ENCODE results near the gene PRR12. TPM values are rescaled to one million over a fixed set of nuclear protein-coding genes. Genes with fewer than 3 reads are reported as not detected.

The PRR12 gene
- total RNA-seq, 1 experiment from 2014 or later, result 8.7 TPM

DNA sequence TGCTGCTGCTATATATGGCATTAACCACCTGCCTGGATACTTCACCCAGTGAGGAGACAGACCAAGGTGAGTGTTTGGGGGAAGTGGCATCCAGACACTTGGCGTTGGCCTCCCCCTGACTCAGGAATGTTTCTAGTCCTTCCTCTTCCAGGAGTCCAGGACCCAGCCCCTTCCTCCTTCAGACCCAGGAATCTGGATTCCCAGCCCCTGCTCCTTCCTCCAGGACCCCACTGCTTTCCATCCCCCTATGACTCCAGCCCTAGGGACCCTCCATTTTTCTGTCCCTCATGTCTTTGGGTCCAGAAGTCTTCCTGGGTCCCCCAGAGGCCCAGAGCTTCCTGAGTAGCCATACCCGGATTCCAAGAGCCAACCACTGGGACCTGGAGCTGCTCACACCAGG, 7.7 kb upstream of the PRR12 start:
- H3K4me2 ChIP-seq (ENCODE audit: low read depth, low read length, poor library complexity, severe bottlenecking), result no peak overlapping the region
- H3K9me3 ChIP-seq (ENCODE audit: low read length), result no peaks in the 10 kb centered on the region
- no peak overlapping the region for H3K9ac ChIP-seq (ENCODE audit: low read length)
- H3K79me2 ChIP-seq (ENCODE audit: low read length), result peaks cover 19% of the 10 kb centered on the region
- H4K20me1 ChIP-seq (ENCODE audit: insufficient read depth, low read depth, low read length), result no peaks in the 10 kb centered on the region
- DNase-seq, result no peak
- H3K9me2 ChIP-seq (replicated peaks; ENCODE audit: insufficient read depth, low read length), result no peaks in the 10 kb centered on the region
- no peak overlapping the region for H3K4me3 ChIP-seq (ENCODE audit: low read length)
- H2AFZ ChIP-seq (ENCODE audit: low read length), result peak overlapping the region; percentile 14; the same call in 1 of the 2 replicates
- H3K4me1 ChIP-seq (ENCODE audit: low read length), result peaks cover 20% of the 10 kb centered on the region
- H3K27me3 ChIP-seq (ENCODE audit: low read length), result no peaks in the 10 kb centered on the region
- H3K27ac ChIP-seq (ENCODE audit: low read length), result no peak overlapping the region
- H3K36me3 ChIP-seq (ENCODE audit: insufficient read depth, low read length), result no peaks in the 10 kb centered on the region

DNA sequence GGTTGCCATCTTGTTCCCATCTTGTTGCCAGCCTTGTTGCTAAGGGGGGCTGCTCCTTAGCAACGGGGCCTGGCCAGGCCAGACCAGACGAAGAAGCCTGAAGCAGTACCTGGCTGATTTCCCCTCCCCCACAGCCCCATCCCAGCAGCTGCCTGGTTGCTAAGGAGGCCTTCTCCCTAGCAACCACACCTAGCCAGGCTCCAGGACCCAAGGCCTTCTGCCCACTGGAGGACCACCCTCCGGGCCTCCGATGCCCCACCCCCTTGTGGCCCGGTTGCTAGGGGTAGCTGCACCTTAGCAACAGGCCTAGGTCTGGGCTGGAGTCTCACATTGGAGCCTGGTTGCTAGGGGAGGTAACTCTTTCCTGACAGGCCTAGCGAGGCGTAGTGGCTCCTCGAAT, 6.0 kb upstream of the PRR12 start:
- Histone ChIP-seq H3K9ac (ENCODE audit: low read length) (no peak overlapping the region), H3K9me2 (replicated peaks; ENCODE audit: insufficient read depth, low read length) (no peaks in the 10 kb centered on the region), H3K4me1 (ENCODE audit: low read length) (peaks cover 10% of the 10 kb centered on the region), H3K27me3 (ENCODE audit: low read length) (no peaks in the 10 kb centered on the region), H3K36me3 (ENCODE audit: insufficient read depth, low read length) (no peaks in the 10 kb centered on the region), H2AFZ (ENCODE audit: low read length) (no peak overlapping the region), H3K4me2 (ENCODE audit: low read depth, low read length, poor library complexity, severe bottlenecking) (no peak overlapping the region), H3K4me3 (ENCODE audit: low read length) (no peak overlapping the region), H3K79me2 (ENCODE audit: low read length) (peaks cover 2% of the 10 kb centered on the region), H3K27ac (ENCODE audit: low read length) (no peak overlapping the region), H3K9me3 (ENCODE audit: low read length) (no peaks in the 10 kb centered on the region), H4K20me1 (ENCODE audit: insufficient read depth, low read depth, low read length) (no peaks in the 10 kb centered on the region)
- DNase-seq, result no peak

DNA sequence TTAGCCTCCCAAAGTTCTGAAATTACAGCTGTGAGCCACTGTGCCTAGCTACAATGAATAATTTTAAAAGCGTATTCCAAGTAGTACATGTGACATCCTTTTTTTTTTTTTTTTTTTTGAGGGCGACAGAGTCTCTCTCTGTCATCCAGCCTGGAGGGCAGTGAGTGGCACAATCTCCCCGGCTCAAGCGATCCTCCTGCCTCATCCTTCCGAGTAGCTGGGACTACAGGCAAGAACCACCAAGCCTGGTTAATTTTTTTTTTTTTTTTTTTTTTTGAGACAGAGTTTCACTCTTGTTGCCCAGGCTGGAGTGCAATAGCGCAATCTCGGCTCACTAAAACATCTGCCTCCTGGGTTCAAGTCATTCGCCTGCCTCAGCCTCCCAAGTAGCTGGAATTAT, 3.8 kb upstream of the PRR12 start:
- no peak for DNase-seq
- Histone ChIP-seq H3K36me3 (ENCODE audit: insufficient read depth, low read length) (no peaks in the 10 kb centered on the region), H3K4me1 (ENCODE audit: low read length) (peaks cover 6% of the 10 kb centered on the region), H3K9me2 (replicated peaks; ENCODE audit: insufficient read depth, low read length) (no peaks in the 10 kb centered on the region), H3K79me2 (ENCODE audit: low read length) (peaks cover 7% of the 10 kb centered on the region), H3K27me3 (ENCODE audit: low read length) (no peaks in the 10 kb centered on the region), H2AFZ (ENCODE audit: low read length) (no peak overlapping the region), H3K4me3 (ENCODE audit: low read length) (no peak overlapping the region), H3K9me3 (ENCODE audit: low read length) (no peaks in the 10 kb centered on the region), H4K20me1 (ENCODE audit: insufficient read depth, low read depth, low read length) (peaks cover 1% of the 10 kb centered on the region), H3K4me2 (ENCODE audit: low read depth, low read length, poor library complexity, severe bottlenecking) (no peak overlapping the region), H3K9ac (ENCODE audit: low read length) (no peak overlapping the region), H3K27ac (ENCODE audit: low read length) (no peak overlapping the region)

DNA sequence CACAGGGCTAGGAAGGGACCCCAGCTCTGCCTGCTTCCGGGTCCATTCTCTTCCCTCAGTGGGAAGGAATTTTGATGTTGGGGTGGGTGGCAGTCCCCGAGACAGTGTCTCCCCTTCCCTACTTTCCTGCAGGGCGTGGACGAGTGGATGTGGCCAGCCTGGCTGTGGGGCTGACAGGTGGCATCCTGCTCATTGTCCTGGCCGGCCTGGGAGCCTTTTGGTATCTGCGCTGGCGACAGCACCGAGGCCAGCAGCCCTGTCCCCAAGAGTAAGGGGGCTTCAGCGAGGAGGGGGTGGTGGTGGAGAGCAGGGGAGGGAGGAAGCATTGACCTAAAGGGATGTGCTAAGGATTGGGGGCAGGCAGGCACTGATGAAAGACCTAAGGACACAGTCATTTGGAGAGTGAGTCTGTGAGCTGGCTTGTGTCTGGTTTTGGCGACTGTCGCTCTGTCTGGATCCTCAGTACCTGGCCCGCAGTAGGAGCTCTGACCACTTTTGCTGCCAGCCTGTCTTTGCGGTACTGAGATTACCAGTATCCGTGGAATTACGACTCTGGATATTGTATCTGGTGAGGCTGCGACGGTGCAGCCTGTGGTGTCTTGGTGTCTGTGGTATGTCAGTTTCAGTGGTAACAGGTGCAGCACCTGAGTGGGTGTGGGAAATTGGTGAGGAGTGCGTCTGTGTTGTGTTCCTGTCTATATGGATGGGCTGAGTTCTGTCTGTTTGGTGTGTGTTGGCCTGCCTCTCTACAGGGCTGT, 2.4 kb upstream of the PRR12 start:
- Histone ChIP-seq H3K9me2 (replicated peaks; ENCODE audit: insufficient read depth, low read length) (no peaks in the 10 kb centered on the region), H3K4me3 (ENCODE audit: low read length) (no peak overlapping the region), H3K27me3 (ENCODE audit: low read length) (no peaks in the 10 kb centered on the region), H3K9ac (ENCODE audit: low read length) (no peak overlapping the region), H3K36me3 (ENCODE audit: insufficient read depth, low read length) (peaks cover under 1% of the 10 kb centered on the region; the same call in 1 of the 2 replicates), H3K27ac (ENCODE audit: low read length) (no peak overlapping the region), H3K79me2 (ENCODE audit: low read length) (peaks cover 13% of the 10 kb centered on the region), H3K4me1 (ENCODE audit: low read length) (peaks cover 17% of the 10 kb centered on the region), H3K4me2 (ENCODE audit: low read depth, low read length, poor library complexity, severe bottlenecking) (no peak overlapping the region), H4K20me1 (ENCODE audit: insufficient read depth, low read depth, low read length) (peaks cover 8% of the 10 kb centered on the region), H3K9me3 (ENCODE audit: low read length) (no peaks in the 10 kb centered on the region), H2AFZ (ENCODE audit: low read length) (no peak overlapping the region)
- DNase-seq, result no peak

DNA sequence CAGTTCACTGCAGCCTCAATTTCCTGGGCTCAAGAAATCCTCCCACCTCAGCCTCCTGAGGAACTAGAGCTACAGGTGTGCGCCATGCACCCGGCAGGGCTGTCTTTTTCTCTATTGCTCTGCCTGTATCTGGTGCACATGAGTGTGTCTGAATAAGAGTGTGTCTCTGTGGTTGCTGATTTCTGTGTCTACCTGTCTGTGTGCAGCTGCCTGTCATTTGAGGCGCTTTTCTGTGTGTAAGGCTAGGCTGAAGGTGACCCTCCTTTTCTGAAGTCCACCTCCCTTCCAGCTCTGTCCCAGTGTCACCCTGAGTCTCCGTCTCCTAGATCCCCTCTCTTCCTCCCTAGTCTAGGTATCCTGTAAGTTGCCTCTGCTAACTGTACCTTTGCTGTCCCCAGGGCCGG, 1.5 kb upstream of the PRR12 start:
- H3K9me3 ChIP-seq (ENCODE audit: low read length), result no peaks in the 10 kb centered on the region
- H3K9me2 ChIP-seq (replicated peaks; ENCODE audit: insufficient read depth, low read length), result no peaks in the 10 kb centered on the region
- peaks cover 23% of the 10 kb centered on the region for H3K79me2 ChIP-seq (ENCODE audit: low read length)
- H3K27ac ChIP-seq (ENCODE audit: low read length), result no peak overlapping the region
- peaks cover 10% of the 10 kb centered on the region; the same call in 1 of the 2 replicates for H3K36me3 ChIP-seq (ENCODE audit: insufficient read depth, low read length)
- H3K9ac ChIP-seq (ENCODE audit: low read length), result no peak overlapping the region
- H3K4me1 ChIP-seq (ENCODE audit: low read length), result peaks cover 23% of the 10 kb centered on the region
- H3K4me2 ChIP-seq (ENCODE audit: low read depth, low read length, poor library complexity, severe bottlenecking), result no peak overlapping the region
- no peaks in the 10 kb centered on the region for H3K27me3 ChIP-seq (ENCODE audit: low read length)
- H3K4me3 ChIP-seq (ENCODE audit: low read length), result no peak overlapping the region
- no peak overlapping the region for H2AFZ ChIP-seq (ENCODE audit: low read length)
- peaks cover 17% of the 10 kb centered on the region for H4K20me1 ChIP-seq (ENCODE audit: insufficient read depth, low read depth, low read length)
- no peak for DNase-seq

DNA sequence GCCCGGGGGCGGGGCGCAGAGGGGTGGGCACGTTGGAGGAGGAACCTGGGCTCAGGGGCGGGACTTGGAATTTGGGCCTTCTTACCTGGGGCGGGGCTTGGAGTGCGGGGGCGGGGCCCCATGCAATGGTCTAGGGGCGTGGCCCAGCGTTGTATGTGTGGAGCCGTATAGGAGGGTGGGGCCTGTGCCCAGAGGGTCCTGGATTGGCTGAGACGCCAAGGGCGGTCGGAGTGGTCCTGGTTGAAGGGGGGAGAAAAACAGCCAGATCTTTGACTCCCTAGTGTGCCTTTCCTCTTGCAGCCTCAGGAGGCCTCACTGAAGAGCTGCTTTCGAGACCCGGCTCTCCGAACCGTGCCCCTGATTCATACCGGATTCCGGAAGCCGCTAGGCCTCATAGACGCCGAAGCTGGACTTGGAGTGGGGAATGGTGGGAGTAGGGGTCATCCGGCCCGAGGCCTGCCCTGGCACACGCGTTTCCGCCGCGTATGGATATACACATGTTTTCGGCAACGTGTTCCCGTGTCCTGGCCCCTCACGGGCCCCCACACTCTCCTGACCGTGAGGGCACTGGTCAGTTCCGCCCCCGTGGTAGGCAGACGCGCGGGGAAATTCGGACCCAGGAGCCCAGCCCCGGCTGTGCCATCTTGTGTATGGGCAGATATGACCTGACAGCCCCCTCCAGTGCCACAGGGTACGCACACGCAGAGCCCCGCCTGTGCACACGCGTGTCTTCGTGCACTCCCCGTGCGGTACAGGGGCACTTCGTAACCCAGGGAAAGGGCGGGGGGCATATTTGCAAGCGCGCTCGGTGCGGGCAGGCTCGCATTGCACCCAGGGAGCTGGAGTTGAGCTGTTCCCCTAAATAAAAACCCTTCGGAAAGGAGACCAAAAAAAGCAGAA, 661 bp upstream of the PRR12 start:
- Histone ChIP-seq H3K4me3 (ENCODE audit: low read length) (peak overlapping the region; percentile 79), H3K9me3 (ENCODE audit: low read length) (no peaks in the 10 kb centered on the region), H2AFZ (ENCODE audit: low read length) (no peak overlapping the region)

DNA sequence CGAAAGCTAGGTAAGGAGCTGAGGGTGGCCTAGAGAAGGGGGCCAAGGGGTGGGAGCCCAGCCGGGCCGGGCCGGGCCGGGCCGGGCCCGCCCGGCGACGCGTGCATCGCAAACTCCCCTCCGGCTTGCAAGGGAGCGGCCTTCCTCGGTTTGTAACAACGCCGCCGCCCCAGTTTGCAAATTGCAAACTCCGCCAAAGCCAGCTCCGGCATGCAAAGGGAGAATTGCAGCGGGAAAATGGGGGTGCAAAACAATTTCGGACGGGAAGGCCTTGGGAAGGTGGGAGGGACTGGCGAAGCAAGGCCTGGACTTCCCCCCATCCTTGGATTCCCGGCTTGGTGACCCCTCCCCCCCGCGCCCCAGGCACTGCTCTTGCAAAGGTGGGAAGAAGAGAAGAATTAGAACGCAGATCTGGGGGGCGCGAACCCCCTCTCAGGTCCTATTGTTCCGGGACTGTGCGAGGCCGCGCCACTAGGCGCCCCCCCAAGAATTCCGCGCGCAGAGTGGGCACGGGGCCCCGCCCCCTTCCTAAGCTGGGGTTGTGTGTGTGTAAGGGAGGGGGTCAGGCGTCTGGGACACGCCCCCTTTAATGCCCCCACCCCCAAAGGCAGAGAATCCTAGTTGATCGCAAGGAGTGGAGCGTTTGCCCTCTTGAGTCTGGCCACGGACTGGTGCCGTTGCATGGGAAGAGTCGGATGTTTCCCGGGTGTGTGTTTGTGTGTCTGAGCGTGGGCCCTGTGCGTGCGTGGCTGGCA, 926 bp downstream of the PRR12 start:
- DNase-seq, result peak; percentile 86
- Histone ChIP-seq H3K27ac (ENCODE audit: low read length) (peak overlapping the region; percentile 92), H3K27me3 (ENCODE audit: low read length) (no peaks in the 10 kb centered on the region), H3K4me1 (ENCODE audit: low read length) (peaks cover 23% of the 10 kb centered on the region), H3K9me2 (replicated peaks; ENCODE audit: insufficient read depth, low read length) (no peaks in the 10 kb centered on the region), H2AFZ (ENCODE audit: low read length) (0 out of 2 replicates have a peak overlapping the region, but pooled peaks have one; percentile 12), H4K20me1 (ENCODE audit: insufficient read depth, low read depth, low read length) (peaks cover 29% of the 10 kb centered on the region), H3K79me2 (ENCODE audit: low read length) (peaks cover 41% of the 10 kb centered on the region), H3K4me3 (ENCODE audit: low read length) (peak overlapping the region; percentile 95), H3K4me2 (ENCODE audit: low read depth, low read length, poor library complexity, severe bottlenecking) (peak overlapping the region; percentile 86), H3K9me3 (ENCODE audit: low read length) (no peaks in the 10 kb centered on the region), H3K9ac (ENCODE audit: low read length) (peak overlapping the region; percentile 94), H3K36me3 (ENCODE audit: insufficient read depth, low read length) (peaks cover 14% of the 10 kb centered on the region; the same call in 1 of the 2 replicates)

More for the DNA sequence above, 661 bp upstream of the PRR12 start:
- peak; percentile 100 for DNase-seq
- H3K27ac ChIP-seq (ENCODE audit: low read length), result peak overlapping the region; percentile 92
- H3K79me2 ChIP-seq (ENCODE audit: low read length), result peaks cover 28% of the 10 kb centered on the region
- H3K4me1 ChIP-seq (ENCODE audit: low read length), result peaks cover 23% of the 10 kb centered on the region
- H4K20me1 ChIP-seq (ENCODE audit: insufficient read depth, low read depth, low read length), result peaks cover 22% of the 10 kb centered on the region
- peak overlapping the region; percentile 94 for H3K9ac ChIP-seq (ENCODE audit: low read length)
- no peaks in the 10 kb centered on the region for H3K9me2 ChIP-seq (replicated peaks; ENCODE audit: insufficient read depth, low read length)
- peaks cover 14% of the 10 kb centered on the region; the same call in 1 of the 2 replicates for H3K36me3 ChIP-seq (ENCODE audit: insufficient read depth, low read length)
- H3K4me2 ChIP-seq (ENCODE audit: low read depth, low read length, poor library complexity, severe bottlenecking), result peak overlapping the region; percentile 86
- H3K27me3 ChIP-seq (ENCODE audit: low read length), result no peaks in the 10 kb centered on the region

All from Karpas-422 (cell line).